Activated CD8-positive, alpha-beta memory T cell treated with anti-CD3 and anti-CD28 coated beads, Interleukin-2, amount 50 U/mL, for 4 hours (primary cell): ENCODE results near the gene CDC42BPA.

Experiments used
- DNase-seq: peaks from one replicate; pipeline ENCODE4 v3.0.0-alpha.2; 2020

The CDC42BPA gene

GRCh38 chr1:226989085-226989920 is 329.0 kb downstream of the CDC42BPA start:
- DNase-seq = no peak

DNA sequence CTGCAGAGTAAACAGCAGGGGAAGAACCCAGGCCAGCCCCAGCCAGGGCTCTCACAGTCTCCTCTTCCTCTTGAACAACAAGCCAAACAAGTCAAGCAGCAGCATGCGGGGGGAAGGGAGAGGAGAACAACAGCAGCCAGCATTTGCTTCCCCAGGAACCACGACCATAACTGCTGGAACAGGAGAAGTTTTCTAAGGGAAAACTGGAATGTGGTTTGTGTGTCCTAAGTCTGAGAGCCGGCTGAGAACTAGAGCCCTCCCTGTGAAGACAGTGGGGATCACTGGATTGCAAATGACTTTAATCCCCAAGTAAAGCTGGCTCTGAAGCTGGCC is 330.0 kb downstream of the CDC42BPA start:
- DNase-seq = no peak

GRCh38 chr1:226987623-226988333 is 330.5 kb downstream of the CDC42BPA start:
- no peak for DNase-seq

GRCh38 chr1:226987179-226987536 is 331.1 kb downstream of the CDC42BPA start:
- no peak for DNase-seq

DNA sequence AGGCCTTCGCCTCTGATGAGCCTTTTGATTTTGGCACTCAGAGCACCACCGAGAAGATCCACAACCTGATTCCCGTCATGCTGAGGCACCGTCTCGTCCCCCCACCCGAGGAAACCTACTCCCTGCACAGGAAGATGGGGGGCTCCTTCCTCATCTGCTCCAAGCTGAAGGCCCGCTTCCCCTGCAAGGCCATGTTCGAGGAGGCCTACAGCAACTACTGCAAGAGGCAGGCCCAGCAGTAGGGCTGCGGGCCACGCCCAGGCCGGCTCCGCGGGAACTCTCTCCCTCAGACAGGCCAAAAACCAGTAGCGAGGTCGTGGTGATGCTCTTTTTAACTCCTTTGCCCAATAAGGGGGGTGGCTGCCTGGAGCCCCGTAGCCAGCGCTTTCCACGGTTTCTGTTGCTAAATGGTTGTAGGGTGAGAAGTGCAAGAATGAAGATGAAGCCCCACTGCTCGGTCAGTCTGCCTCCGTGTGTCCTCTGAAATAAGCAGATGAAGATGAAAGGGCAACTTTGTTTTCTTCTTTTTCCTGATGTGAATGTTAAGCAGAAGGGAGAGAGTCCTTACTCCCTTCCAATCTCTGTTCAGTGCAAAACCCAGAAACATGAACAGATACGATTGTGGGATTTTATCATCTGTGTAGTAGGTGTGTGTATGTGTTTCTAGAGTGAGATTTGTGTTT is 331.7 kb downstream of the CDC42BPA start:
- no peak for DNase-seq

DNA sequence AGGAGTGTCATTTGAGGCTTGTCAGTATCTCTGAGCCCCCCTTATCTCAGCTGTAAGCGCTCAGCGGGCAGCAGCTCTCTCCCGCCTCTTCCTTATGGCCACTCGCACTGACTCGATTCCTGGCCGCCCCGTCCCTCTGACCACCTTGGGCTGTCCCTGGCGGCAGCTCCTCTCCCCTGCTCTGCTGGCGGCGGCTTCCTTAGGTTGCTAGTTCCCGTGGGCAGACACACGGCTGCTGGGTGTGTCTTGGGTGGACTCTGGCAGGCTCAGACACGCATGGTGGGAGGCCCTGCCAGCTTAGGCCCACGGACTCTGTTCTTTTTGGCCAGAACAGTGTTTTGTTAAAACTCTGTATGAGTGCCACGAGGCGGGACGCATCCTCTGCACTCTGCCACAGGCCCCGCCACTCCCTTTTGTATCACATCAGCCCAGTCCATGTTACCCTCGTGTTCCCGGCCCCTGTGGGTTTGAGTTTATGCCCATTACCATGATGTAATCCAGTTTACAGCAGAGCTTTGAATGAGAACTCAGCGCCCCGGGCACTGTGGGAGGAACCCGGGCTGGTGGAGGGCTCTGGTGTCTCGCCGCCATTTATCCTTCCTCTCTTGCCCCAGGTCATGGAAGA is 332.3 kb downstream of the CDC42BPA start:
- no peak for DNase-seq

DNA sequence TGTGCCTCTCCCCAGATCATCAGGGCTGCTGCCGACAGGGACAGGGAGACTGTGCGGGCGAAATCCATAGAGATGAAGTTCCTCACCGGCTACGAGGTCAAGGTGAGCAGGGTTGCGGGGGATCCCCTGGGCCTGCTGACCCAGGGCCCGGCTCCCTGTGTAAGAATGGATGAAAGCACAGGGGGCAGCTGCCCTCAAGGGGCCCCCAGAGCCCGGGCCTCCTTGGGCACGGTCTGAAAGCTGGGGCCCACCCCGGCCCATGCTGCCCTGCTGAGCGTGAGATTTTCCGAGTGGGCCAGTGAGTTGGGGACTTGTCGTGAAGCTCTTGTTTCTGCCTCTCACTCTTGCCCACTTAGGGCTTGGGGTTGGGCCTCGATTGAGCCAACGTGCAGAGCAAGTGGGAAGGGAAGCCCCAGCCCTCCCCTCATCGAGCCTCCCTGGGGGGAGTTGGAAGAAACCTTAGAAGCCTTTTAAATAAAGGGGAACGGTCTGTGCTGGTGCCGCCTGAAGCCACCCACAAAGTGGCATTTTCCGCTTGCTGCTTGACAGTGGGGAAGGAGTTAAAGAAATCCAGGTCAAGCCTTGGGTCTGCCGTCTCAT is 333.0 kb downstream of the CDC42BPA start:
- DNase-seq = no peak

DNA sequence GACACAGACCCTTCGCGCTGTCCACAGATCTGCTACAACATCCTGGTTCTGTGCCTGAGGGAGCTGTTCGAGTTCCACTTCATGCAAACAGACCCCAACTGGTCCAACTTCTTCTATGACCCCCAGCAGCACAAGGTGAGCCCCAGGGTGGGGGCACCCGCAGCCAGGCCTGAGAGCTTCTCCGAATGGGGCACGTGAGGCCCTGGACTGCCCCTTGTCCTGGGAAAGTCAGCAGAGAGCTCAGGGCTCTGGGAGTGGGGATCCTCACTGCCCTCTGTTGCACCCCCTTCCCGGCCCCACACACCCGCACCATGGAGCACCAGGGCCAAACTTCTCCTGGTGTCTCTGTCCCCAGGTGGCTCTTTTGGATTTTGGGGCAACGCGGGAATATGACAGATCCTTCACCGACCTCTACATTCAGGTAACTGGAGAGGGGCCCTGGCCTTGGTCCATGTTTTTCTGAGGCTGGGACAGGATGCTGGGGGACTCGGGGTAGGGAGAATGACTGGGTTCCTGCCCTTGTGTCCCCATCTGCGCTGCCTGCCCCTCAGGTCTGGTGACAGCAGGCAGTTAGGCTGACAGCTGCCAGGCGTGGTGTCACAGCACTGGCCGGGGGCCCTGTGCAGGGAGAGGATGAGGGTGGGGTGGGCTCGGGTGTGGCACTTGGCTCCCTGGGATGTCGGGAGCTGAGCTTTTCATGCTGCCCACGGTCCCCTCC is 333.6 kb downstream of the CDC42BPA start:
- no peak for DNase-seq

DNA sequence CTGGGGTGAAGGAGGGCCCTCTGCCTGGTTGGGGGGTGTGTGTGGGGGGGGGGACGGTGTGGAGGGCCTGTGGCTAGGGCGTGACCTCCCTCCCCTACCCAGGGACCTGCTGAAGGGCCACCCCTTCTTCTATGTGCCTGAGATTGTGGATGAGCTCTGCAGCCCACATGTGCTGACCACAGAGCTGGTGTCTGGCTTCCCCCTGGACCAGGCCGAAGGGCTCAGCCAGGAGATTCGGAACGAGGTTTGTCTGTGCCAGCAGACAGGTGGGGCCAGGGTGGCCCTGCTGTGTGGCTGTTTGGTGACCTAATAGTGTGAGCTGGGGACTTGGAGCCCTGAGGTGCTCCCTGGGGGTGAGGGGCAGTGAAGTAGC is 334.3 kb downstream of the CDC42BPA start:
- no peak for DNase-seq

- DNase-seq = no peak
These were observed 334.9 kb downstream of the CDC42BPA start for GRCh38 chr1:226983247-226983991.

- no peak for DNase-seq
These were observed 335.7 kb downstream of the CDC42BPA start for GRCh38 chr1:226982451-226983177.

DNA sequence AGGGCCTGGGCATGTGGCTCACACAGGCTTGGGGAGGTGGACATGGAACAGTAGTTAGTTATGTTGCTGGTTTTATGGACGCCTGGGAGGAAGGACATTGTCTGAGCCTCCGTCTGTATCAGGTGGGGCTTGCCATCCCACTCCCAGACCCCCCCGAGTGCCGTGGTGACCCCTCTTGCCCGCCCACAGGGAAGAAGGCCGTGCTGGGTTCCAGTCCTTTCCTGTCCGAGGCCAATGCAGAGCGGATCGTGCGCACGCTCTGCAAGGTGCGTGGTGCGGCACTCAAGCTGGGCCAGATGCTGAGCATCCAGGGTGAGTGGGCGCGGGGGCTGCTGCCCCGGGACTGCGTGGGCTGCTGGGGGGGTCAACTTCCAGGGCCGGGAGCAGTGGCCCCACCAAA is 336.5 kb downstream of the CDC42BPA start:
- DNase-seq = no peak

- no peak for DNase-seq
These were observed 336.9 kb downstream of the CDC42BPA start for GRCh38 chr1:226981386-226981817.

- DNase-seq = no peak
These were observed 337.5 kb downstream of the CDC42BPA start for GRCh38 chr1:226980565-226981385.

GRCh38 chr1:226980122-226980560 is 338.2 kb downstream of the CDC42BPA start:
- no peak for DNase-seq

GRCh38 chr1:226979517-226980121 is 338.7 kb downstream of the CDC42BPA start:
- DNase-seq = no peak

GRCh38 chr1:226979115-226979516 is 339.2 kb downstream of the CDC42BPA start:
- DNase-seq = no peak

- no peak for DNase-seq
These were observed 339.7 kb downstream of the CDC42BPA start for GRCh38 chr1:226978432-226979114.
